H9 (cell line): ENCODE measurements around the gene SLIT1. TPM values are rescaled to one million over a fixed set of nuclear protein-coding genes. Genes with fewer than 3 reads are reported as not detected.

Experiments
- DNase-seq: peaks from one replicate; pipeline ENCODE4 v3.0.0-alpha.2; 2017
- H2AFZ ChIP-seq: one replicate; pipeline ENCODE4 v1.6.1; 2013; ENCODE audit warnings: mild to moderate bottlenecking, low read length, control low read depth, moderate library complexity
- H2AK5ac ChIP-seq: 2 replicates; pipeline ENCODE4 v1.6.1; 2013; ENCODE audit warnings: low read length, control low read depth, mixed read lengths; ENCODE audit not compliant: insufficient read length
- H2BK120ac ChIP-seq: one replicate; pipeline ENCODE4 v1.6.1; 2013; ENCODE audit warnings: low read depth, mild to moderate bottlenecking, low read length, control low read depth, inconsistent platforms; ENCODE audit not compliant: poor library complexity, severe bottlenecking
- H2BK12ac ChIP-seq: 2 replicates; pipeline ENCODE4 v1.6.1; 2013; ENCODE audit warnings: low read length, control low read depth, mixed read lengths, low read depth; ENCODE audit not compliant: insufficient read length
- H2BK15ac ChIP-seq: 2 replicates; pipeline ENCODE4 v1.6.1; 2013; ENCODE audit warnings: low read depth, low read length, control low read depth
- H2BK20ac ChIP-seq: one replicate; pipeline ENCODE4 v1.6.1; 2013; ENCODE audit warnings: low read depth, mild to moderate bottlenecking, low read length, control low read depth, inconsistent platforms; ENCODE audit not compliant: poor library complexity, severe bottlenecking
- H2BK5ac ChIP-seq: 2 replicates; pipeline ENCODE4 v1.6.1; 2013; ENCODE audit warnings: low read length, control low read depth, mixed read lengths; ENCODE audit not compliant: insufficient read length
- H3K14ac ChIP-seq: 2 replicates; pipeline ENCODE4 v1.6.1; 2013; ENCODE audit warnings: low read length, control low read depth; ENCODE audit not compliant: insufficient read depth
- H3K18ac ChIP-seq: 2 replicates; pipeline ENCODE4 v1.6.1; 2013; ENCODE audit warnings: low read depth, mild to moderate bottlenecking, mixed read lengths, low read length, control low read depth; ENCODE audit not compliant: insufficient read length
- H3K23ac ChIP-seq: 2 replicates; pipeline ENCODE4 v1.6.1; 2013; ENCODE audit warnings: low read length, control low read depth, mixed read lengths, low read depth; ENCODE audit not compliant: insufficient read length
- H3K23me2 ChIP-seq: 2 replicates; pipeline ENCODE4 v1.6.1; 2013; ENCODE audit warnings: low read depth, mild to moderate bottlenecking, mixed read lengths, low read length, control low read depth; ENCODE audit not compliant: insufficient read length, poor library complexity, severe bottlenecking
- H3K27ac ChIP-seq: 2 replicates; pipeline ENCODE4 v1.5.1; 2013; ENCODE audit warnings: low read length, control low read depth, mixed read lengths, low read depth; ENCODE audit not compliant: insufficient read length
- H3K27me3 ChIP-seq: 2 replicates; pipeline ENCODE4 v1.6.1; 2013; ENCODE audit warnings: low read length, control low read depth, inconsistent platforms; ENCODE audit not compliant: insufficient read depth
- H3K4ac ChIP-seq: 2 replicates; pipeline ENCODE4 v1.6.1; 2013; ENCODE audit warnings: low read depth, mild to moderate bottlenecking, control low read depth, inconsistent platforms, low read length, moderate library complexity
- H3K4me1 ChIP-seq: 2 replicates; pipeline ENCODE4 v1.6.1; 2013; ENCODE audit warnings: low read length, control low read depth, inconsistent platforms; ENCODE audit not compliant: insufficient read depth
- H3K4me2 ChIP-seq: 2 replicates; pipeline ENCODE4 v1.6.1; 2013; ENCODE audit warnings: low read length, control low read depth, mixed read lengths; ENCODE audit not compliant: insufficient read length, insufficient read depth
- H3K56ac ChIP-seq: 2 replicates; pipeline ENCODE4 v1.6.1; 2013; ENCODE audit warnings: low read depth, mild to moderate bottlenecking, mixed read lengths, low read length, control low read depth; ENCODE audit not compliant: insufficient read length
- H3K79me1 ChIP-seq: 2 replicates; pipeline ENCODE4 v1.6.1; 2013; ENCODE audit warnings: low read depth, mild to moderate bottlenecking, moderate library complexity, low read length, control low read depth, inconsistent platforms; ENCODE audit not compliant: insufficient read depth, poor library complexity, severe bottlenecking
- H3K79me2 ChIP-seq: 2 replicates; pipeline ENCODE4 v1.6.1; 2013; ENCODE audit warnings: low read length, control low read depth, inconsistent platforms; ENCODE audit not compliant: insufficient read depth
- H3K9ac ChIP-seq: 2 replicates; pipeline ENCODE4 v1.6.1; 2013; ENCODE audit warnings: low read length, control low read depth, mixed read lengths; ENCODE audit not compliant: insufficient read length; ENCODE audit errors: extremely low read depth
- H3K9me3 ChIP-seq: one replicate; pipeline ENCODE4 v1.6.1; 2013; ENCODE audit warnings: low read depth, low read length, inconsistent platforms; ENCODE audit not compliant: control insufficient read depth
- H3T11ph ChIP-seq: one replicate; pipeline ENCODE4 v1.6.1; 2013; ENCODE audit warnings: mild to moderate bottlenecking, low read length, control low read depth, inconsistent platforms
- H4K20me1 ChIP-seq: one replicate; pipeline ENCODE4 v1.6.1; 2013; ENCODE audit not compliant: control insufficient read depth, insufficient read length, insufficient read depth
- H4K5ac ChIP-seq: 2 replicates; pipeline ENCODE4 v1.6.1; 2013; ENCODE audit warnings: low read depth, mild to moderate bottlenecking, mixed read lengths, low read length, control low read depth; ENCODE audit not compliant: insufficient read length
- H4K8ac ChIP-seq: replicated peaks from 2 replicates; pipeline ENCODE4 v1.6.1; 2013; ENCODE audit warnings: low read length, control low read depth, mixed read lengths, low read depth; ENCODE audit not compliant: insufficient read length
- H4K91ac ChIP-seq: 2 replicates; pipeline ENCODE4 v1.6.1; 2013; ENCODE audit warnings: low read depth, mild to moderate bottlenecking, moderate library complexity, mixed read lengths, low read length, control low read depth; ENCODE audit not compliant: insufficient read length
- H3K27ac Mint-ChIP-seq, 3 experiments: 2 replicates in 2 of 3; 3 replicates in 1 of 3; pipeline ENCODE4 v1.8.0; 2020 to 2021; ENCODE audit warnings: mixed read lengths in 3 of 3, mild to moderate bottlenecking in 1 of 3, moderate library complexity in 1 of 3
- H3K27me3 Mint-ChIP-seq: 2 replicates; pipeline ENCODE4 v1.8.0; 2021; ENCODE audit warnings: low read depth, mild to moderate bottlenecking, moderate library complexity, mixed read lengths
- H3K36me3 Mint-ChIP-seq, 3 experiments: 2 replicates in 2 of 3; 3 replicates in 1 of 3; pipeline ENCODE4 v1.8.0; 2020 to 2021; ENCODE audit warnings: low read depth in 3 of 3, mixed read lengths in 3 of 3; ENCODE audit not compliant: insufficient read depth in 1 of 3
- H3K4me1 Mint-ChIP-seq, 2 experiments: 2 replicates each; pipeline ENCODE4 v1.8.0; 2020; ENCODE audit warnings: mixed read lengths in 2 of 2
- H3K4me3 Mint-ChIP-seq, 2 experiments: 2 replicates in 1 of 2; 3 replicates in 1 of 2; pipeline ENCODE4 v1.8.0; 2020 to 2021; ENCODE audit warnings: mild to moderate bottlenecking in 2 of 2, mixed read lengths in 2 of 2, moderate library complexity in 1 of 2
- H3K9me3 Mint-ChIP-seq, 2 experiments: 2 replicates in 1 of 2; 3 replicates in 1 of 2; pipeline ENCODE4 v1.8.0; 2020; ENCODE audit warnings: mild to moderate bottlenecking in 2 of 2, mixed read lengths in 2 of 2, moderate library complexity in 1 of 2
- CTCF ChIP-seq: fragments of 200-600 bp; sonication (generic); conservative IDR thresholded peaks from 3 replicates; pipeline ENCODE4 v1.8.0; 2021; ENCODE audit warnings: antibody characterized with exemption, mild to moderate bottlenecking
- WGBS: extraction: QIAGEN DNeasy Blood & Tissue Kit; methylation state at CpG from one replicate; pipeline ENCODE4 v1.1.7; 2013; ENCODE audit warnings: missing lambda C conversion rate, low lambda C conversion rate, mixed read lengths; ENCODE audit not compliant: insufficient read length; ENCODE audit errors: extremely low coverage; 5-methylcytosine and 5-hydroxymethylcytosine counted together
- total RNA-seq: library from RNA; stranded (reverse); gene quantifications from 2 replicates; pipeline ENCODE4 v1.2.1, GENCODE V29; 2021

SLIT1 gene
- total RNA-seq, 1 experiment from 2014 or later, result 0.57 TPM

GRCh38 chr10:97217299-97217698 lies 31.5 kb upstream of the SLIT1 start:
- Histone ChIP-seq H2AFZ (no peak overlapping the region), H3K4ac (no peak overlapping the region), H3T11ph (no peak overlapping the region), H3K79me1 (no peaks in the 10 kb centered on the region), H3K27me3 (no peaks in the 10 kb centered on the region; the same call in 1 of the 2 replicates), H3K9me3 (no peaks in the 10 kb centered on the region), H2BK120ac (no peak overlapping the region), H3K27ac (no peak overlapping the region), H2BK5ac (no peak overlapping the region), H4K20me1 (no peaks in the 10 kb centered on the region), H3K23ac (no peak overlapping the region), H3K23me2 (no peaks in the 10 kb centered on the region), H3K9ac (no peak overlapping the region), H2AK5ac (no peak overlapping the region), H3K56ac (no peak overlapping the region), H3K4me1 (no peaks in the 10 kb centered on the region), H2BK15ac (no peak overlapping the region), H2BK12ac (no peak overlapping the region), H2BK20ac (no peak overlapping the region), H4K8ac (no peak overlapping the region), H4K5ac (no peak overlapping the region), H3K4me2 (no peak overlapping the region), H3K14ac (no peak overlapping the region), H3K18ac (no peak overlapping the region), H4K91ac (no peak overlapping the region), H3K79me2 (no peaks in the 10 kb centered on the region)
- Mint-ChIP-seq H3K4me1 (peaks cover 5 to 8% of the 10 kb centered on the region in 2 experiments), H3K9me3 (no peaks in the 10 kb centered on the region), H3K4me3 (no peak overlapping the region), H3K36me3 (peaks cover 2 to 9% (median 5%) of the 10 kb centered on the region in 3 experiments; a peak in 4 of 7 replicates), H3K27ac (no peak overlapping the region), H3K27me3 (no peaks in the 10 kb centered on the region)
- no peak for DNase-seq
- no peak for TF ChIP-seq CTCF
- no CpG with 5 or more reads among the region's 3 CpGs for WGBS
